Tibial nerve (tissue), 4 donors: Measurements from ENCODE around the gene NAB2. TPM values are rescaled to one million over a fixed set of nuclear protein-coding genes. Genes with fewer than 3 reads are reported as not detected.
"Not testable (repeated sequence)": the region's sequence is repeated elsewhere in the genome, so short reads cannot be mapped to it uniquely, and the experiment has no call there.

Source experiments
- DNase-seq, 2 donors: peaks; one replicate each; pipeline ENCODE4 v3.0.0-alpha.2; 2019; ENCODE audit warnings: low spot score in 2 of 2
- H3K27ac ChIP-seq, 4 donors: fragments of 200-600 bp; sonication (generic) in 3 of 4; one replicate each; pipeline ENCODE4 v1.5.1; 2017 to 2019; ENCODE audit warnings: mild to moderate bottlenecking in 1 of 4
- H3K27me3 ChIP-seq, 2 donors: fragments of 200-600 bp; sonication (generic) in 1 of 2; one replicate each; pipeline versions ENCODE4 v1.5.1 to v1.6.0; 2017 to 2019
- H3K36me3 ChIP-seq, 3 donors: fragments of 200-600 bp; sonication (generic); one replicate each; pipeline ENCODE4 v1.5.1; 2018 to 2019
- H3K4me1 ChIP-seq, 4 donors: fragments of 200-600 bp; sonication (generic) in 3 of 4; one replicate each; pipeline ENCODE4 v1.5.1; 2017 to 2019
- H3K4me3 ChIP-seq, 4 donors: fragments of 200-600 bp; sonication (generic) in 3 of 4; one replicate each; pipeline ENCODE4 v1.5.1; 2017 to 2019; ENCODE audit warnings: mild to moderate bottlenecking in 1 of 4, moderate library complexity in 1 of 4
- H3K9me3 ChIP-seq, 4 donors: fragments of 200-600 bp; sonication (generic) in 3 of 4; one replicate each; pipeline ENCODE4 v1.5.1; 2017 to 2019
- EP300 ChIP-seq, 2 donors: sonication (generic); formaldehyde crosslinking; IDR thresholded peaks; one replicate each; pipeline ENCODE4 v1.6.1; 2017; ENCODE audit warnings: antibody characterized with exemption in 2 of 2, mild to moderate bottlenecking in 1 of 2
- POLR2A ChIP-seq, 2 donors: fragments of 450-650 bp; IDR thresholded peaks; one replicate each; pipeline ENCODE4 v1.6.1; 2017; ENCODE audit warnings: antibody characterized with exemption in 2 of 2, mild to moderate bottlenecking in 2 of 2, moderate library complexity in 2 of 2
- WGBS, 2 donors: methylation state at CpG; one replicate each; pipeline ENCODE4 v1.1.5; 2018; 5-methylcytosine and 5-hydroxymethylcytosine counted together
- total RNA-seq, 4 donors: library from RNA; depleted of rRNA; stranded (reverse); fragments of >200 nt; gene quantifications; one replicate each; pipeline ENCODE4 v1.1.0, GENCODE V29; 2016
- TF ChIP-seq, protein P1 (sequence below), 5 experiments: fragments of 200-600 bp in 3 of 5; fragments of 450-650 bp in 2 of 5; sonication (generic) in 3 of 5; IDR thresholded peaks; one replicate each; pipeline ENCODE4 v1.5.1; 2016 to 2019; ENCODE audit warnings: antibody characterized with exemption in 5 of 5, mild to moderate bottlenecking in 3 of 5, moderate library complexity in 2 of 5

Gene NAB2
- total RNA-seq, 4 donors from 2014 or later: 29.3 to 42.2 (median 38.6) TPM

DNA sequence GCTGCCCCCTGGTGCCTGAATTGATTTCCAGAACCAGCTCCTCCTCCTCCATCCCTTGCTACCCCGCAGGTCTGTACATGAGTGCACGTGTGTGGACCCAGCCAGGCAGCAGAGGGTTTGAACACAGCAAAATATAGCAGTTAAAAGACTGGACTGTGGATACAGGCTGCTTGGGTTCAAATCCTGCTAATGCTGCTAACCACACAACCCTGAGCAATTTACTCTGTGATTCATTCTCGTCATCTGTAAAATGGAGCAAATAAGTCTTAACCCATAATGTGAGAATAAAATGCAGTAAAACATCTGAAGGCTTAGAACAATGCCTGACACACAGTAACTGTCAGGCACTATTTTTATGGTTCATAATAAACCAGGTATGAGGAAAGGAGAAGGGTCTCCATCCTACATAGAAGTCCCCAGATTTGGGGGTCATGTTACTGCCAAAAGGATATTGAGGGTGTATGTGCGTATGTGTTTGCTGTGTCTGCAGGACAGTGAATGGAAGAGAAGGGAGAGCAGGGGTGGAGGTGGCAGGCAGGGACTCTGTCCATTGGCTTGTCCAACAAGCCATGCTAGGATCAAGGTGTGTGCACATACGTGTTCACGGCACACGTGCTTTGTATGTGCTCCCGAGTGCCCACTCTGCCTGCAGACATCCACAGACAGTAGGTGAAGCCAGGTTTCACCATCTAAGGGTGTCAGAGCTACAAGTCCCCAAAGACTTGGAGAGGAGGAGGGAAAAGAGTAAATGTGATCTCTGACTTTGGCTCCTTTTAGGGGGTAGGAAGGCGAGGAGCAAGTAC is 23.8 kb downstream of the NAB2 start:
- peaks cover 0 to 8% (median 0%) of the 10 kb centered on the region in 3 donors for H3K36me3 ChIP-seq

DNA sequence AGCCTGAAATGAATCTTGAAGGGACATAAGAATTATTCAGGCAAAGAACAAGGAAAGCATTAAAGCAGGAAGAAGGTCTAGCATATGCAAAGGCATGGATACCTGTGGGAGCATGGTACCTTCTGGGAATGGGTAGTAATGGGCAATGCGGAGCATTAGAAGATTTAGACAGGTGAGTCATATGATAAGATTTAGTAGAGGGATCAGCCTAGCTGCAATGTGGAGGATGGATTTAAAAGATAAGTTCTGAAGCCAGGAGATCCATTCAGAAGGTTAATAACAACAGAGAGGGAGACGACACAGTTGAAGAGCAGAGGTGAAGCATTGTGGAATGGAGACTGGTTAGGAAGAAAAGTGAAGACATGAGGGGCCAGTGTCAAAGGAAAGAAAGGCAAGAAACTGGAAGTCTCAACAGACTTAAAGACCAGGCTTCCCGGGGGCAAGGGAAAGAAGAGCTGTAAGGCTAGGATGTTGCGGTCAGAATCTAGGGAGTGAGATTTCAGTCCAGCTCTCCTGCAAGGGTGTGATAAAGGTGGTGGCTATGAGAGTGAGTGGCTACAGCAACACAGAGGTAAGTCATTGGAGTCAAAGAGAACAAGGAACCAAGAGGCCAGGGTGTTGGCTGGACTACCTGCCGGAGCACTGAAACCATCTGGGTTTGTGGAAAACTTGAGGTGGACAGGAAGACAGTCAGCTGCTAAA is 27.8 kb downstream of the NAB2 start:
- TF ChIP-seq POLR2A (IDR thresholded peaks at IDR 0.05): no peak
- no peaks in the 10 kb centered on the region for H3K9me3 ChIP-seq
- peaks cover 0 to 18% (median 7%) of the 10 kb centered on the region in 4 donors for H3K4me1 ChIP-seq
- H3K36me3 ChIP-seq: no peaks in the 10 kb centered on the region
- 90 to 92% methylated on average over 4 to 5 of the region's 5 CpGs for WGBS, 2 donors
- H3K4me3 ChIP-seq: no peak overlapping the region
- no peaks in the 10 kb centered on the region for H3K27me3 ChIP-seq
- H3K27ac ChIP-seq: no peak overlapping the region
- DNase-seq: no peak

More for the DNA sequence above, 23.8 kb downstream of the NAB2 start:
- Histone ChIP-seq H3K27me3 (no peaks in the 10 kb centered on the region), H3K9me3 (no peaks in the 10 kb centered on the region), H3K27ac (peak overlapping the region; percentile 99), H3K4me3 (peak overlapping the region; percentile 11 to 74 (median 58)), H3K4me1 (peaks cover 0 to 34% (median 25%) of the 10 kb centered on the region in 4 donors)
- TF ChIP-seq, protein P1, sequence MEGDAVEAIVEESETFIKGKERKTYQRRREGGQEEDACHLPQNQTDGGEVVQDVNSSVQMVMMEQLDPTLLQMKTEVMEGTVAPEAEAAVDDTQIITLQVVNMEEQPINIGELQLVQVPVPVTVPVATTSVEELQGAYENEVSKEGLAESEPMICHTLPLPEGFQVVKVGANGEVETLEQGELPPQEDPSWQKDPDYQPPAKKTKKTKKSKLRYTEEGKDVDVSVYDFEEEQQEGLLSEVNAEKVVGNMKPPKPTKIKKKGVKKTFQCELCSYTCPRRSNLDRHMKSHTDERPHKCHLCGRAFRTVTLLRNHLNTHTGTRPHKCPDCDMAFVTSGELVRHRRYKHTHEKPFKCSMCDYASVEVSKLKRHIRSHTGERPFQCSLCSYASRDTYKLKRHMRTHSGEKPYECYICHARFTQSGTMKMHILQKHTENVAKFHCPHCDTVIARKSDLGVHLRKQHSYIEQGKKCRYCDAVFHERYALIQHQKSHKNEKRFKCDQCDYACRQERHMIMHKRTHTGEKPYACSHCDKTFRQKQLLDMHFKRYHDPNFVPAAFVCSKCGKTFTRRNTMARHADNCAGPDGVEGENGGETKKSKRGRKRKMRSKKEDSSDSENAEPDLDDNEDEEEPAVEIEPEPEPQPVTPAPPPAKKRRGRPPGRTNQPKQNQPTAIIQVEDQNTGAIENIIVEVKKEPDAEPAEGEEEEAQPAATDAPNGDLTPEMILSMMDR (IDR thresholded peaks at IDR 0.05): peak in 2 of 5 experiments; percentile 79 to 83
- no peak for TF ChIP-seq POLR2A (IDR thresholded peaks at IDR 0.05)
- DNase-seq: no peak
- 62 to 66% methylated on average over 9 of the region's 9 CpGs for WGBS, 2 donors

DNA sequence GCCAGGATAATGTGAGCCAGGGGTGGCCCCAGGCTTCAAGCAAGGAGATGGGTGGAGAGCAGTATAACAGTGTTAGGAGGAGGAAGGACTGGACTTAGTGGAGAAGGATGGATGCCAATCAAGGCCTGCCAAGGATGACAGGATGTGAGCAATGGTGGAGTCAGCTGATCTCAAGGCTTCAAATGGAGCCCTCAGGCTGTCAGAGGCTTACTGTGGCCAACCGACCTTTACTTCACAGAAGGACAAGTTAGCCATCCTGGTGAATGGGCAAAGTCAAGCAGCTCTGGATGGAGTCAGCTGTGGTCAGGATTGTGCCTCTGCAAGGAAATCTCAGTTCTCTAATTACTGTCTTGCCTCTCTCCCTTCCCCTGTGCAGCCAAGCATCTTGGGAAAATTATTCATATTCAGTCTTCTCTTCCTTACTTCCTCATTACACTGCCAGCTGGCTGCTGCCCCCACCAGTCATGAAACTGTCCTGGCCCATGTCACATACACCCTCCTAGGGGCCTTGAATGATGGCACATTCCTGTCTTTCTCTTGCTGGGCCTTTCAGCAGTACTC is 29.9 kb downstream of the NAB2 start:
- no peak overlapping the region for H3K4me3 ChIP-seq
- DNase-seq: no peak
- H3K4me1 ChIP-seq: peaks cover 0 to 9% (median 5%) of the 10 kb centered on the region in 4 donors
- peak overlapping the region in 2 of 4 donors; percentile 27 to 66 for H3K27ac ChIP-seq
- H3K9me3 ChIP-seq: no peaks in the 10 kb centered on the region
- WGBS, 2 donors: 56 to 67% methylated on average over 1 of the region's 1 CpG
- TF ChIP-seq, protein P1 (IDR thresholded peaks at IDR 0.05): no peak
- TF ChIP-seq POLR2A (IDR thresholded peaks at IDR 0.05): no peak
- peak in 1 of 2 donors; percentile 47 for TF ChIP-seq EP300 (IDR thresholded peaks at IDR 0.05)
- H3K36me3 ChIP-seq: no peaks in the 10 kb centered on the region
- no peaks in the 10 kb centered on the region for H3K27me3 ChIP-seq

DNA sequence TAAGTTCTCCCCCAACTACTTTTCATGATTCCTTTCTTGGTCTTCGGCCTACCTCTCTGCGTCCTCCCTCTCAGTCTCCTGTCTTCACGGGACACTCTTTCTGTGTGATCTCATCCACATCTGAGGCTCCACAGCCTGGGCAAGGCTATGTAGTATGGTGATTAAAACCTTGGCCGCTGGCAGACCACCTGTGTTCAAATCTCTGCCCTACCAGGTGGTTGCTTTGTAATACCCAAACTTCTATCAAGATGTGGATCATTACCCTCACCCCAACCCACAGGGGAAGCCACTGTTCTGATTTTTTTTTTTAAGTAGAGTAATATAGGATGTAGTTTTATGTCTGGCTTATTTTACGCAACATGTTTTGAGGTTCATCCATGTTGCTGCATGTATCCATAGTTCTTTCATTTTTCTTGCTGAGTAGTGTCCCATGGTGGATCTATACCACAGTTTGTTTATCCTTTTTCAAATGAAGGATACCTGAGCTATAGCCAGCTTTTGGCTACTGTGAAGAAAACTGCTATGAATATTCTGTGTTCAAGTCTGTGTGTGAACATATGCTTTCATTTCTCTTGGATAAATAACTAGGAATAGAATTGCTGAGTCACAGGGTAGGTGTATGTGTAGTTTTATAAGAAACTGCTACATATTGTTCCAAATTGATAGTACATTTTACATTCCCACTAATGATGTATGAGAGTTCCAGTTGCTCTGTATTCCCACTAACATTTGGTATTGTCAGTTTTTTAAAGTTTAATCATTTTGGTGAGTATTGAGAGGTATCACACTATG is 30.6 kb downstream of the NAB2 start:
- H3K4me1 ChIP-seq: peaks cover 0 to 9% (median 5%) of the 10 kb centered on the region in 4 donors
- no peaks in the 10 kb centered on the region for H3K36me3 ChIP-seq
- WGBS, 2 donors: 89% methylated on average over 5 of the region's 5 CpGs
- no peak for DNase-seq
- H3K4me3 ChIP-seq: no peak overlapping the region
- H3K9me3 ChIP-seq: no peaks in the 10 kb centered on the region
- TF ChIP-seq EP300 (IDR thresholded peaks at IDR 0.05) (no peak), POLR2A (IDR thresholded peaks at IDR 0.05) (no peak)
- TF ChIP-seq, protein P1 (IDR thresholded peaks at IDR 0.05): no peak
- H3K27ac ChIP-seq: peak overlapping the region in 2 of 4 donors; percentile 27 to 66
- H3K27me3 ChIP-seq: no peaks in the 10 kb centered on the region

DNA sequence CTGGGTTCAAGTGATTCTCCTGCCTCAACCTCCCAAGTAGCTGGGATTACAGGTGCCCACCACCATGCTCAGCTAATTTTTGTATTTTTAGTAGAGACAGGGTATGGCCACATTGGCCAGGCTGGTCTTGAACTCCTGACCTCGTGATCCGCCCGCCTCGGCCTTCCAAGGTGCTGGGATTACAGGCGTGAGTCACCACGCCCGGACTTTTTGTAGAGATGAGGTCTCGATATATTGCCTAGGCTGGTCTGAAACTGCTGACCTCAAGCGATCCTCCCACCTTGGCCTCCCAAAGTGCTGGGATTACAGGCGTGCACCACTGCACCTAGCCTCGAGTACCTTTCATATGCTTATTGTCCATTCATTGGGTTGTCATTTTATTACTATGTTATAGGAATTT is 31.8 kb downstream of the NAB2 start:
- not testable (repeated sequence) for H3K36me3 ChIP-seq, H3K4me1 ChIP-seq, H3K9me3 ChIP-seq, H3K27ac ChIP-seq, H3K4me3 ChIP-seq, DNase-seq, H3K27me3 ChIP-seq
- WGBS, 2 donors: 90 to 95% methylated on average over 11 of the region's 11 CpGs
